Eye (tissue), 1 donor: ENCODE measurements around the gene IFITM2.
"Not testable (repeated sequence)": the region's sequence is repeated elsewhere in the genome, so short reads cannot be mapped to it uniquely, and the experiment has no call there.

Experiments used
- DNase-seq: peaks from one replicate; pipeline ENCODE4 v3.0.0-alpha.2; 2015

Gene IFITM2

DNA sequence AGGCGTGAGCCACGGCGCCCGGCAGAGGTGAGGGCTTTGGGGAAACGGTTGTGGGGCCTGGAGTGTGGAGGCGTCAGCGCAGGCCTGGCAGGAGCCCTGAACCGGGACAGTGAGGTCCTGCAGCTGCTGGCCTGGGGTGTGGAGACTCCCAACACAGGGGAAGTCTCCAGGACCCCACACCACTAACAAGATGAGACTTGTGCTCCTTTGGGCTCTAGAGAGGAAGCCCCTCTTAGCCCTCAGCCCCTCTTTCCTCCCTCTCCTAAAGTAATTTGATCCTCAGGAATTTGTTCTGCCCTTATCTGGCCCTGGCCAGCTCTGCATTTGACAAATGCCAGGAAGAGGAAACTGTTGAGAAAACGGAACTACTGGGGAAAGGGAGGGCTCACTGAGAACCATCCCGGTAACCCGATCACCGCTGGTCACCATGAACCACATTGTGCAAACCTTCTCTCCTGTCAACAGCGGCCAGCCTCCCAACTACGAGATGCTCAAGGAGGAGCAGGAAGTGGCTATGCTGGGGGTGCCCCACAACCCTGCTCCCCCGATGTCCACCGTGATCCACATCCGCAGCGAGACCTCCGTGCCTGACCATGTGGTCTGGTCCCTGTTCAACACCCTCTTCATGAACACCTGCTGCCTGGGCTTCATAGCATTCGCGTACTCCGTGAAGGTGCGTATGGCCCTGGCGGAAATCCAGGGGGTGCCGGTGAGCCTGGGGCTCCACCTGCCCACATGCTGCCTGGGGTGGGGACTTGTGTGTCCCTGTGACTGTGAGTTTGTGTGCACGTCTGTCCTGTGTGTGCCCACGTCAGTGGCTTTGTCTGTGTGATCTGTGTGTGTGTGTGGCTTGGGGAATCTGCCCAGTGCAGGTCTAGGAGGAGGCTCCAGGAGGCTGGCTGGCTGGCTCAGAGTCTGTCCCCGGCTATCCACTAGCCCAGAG is at the start of gene IFITM2:
Gene IFITM2, plus strand, starts transcription at position 51 of the 943 bp plus-strand sequence. Its CDS starts 377 bp downstream, at position 428.
- DNase-seq, result peak; percentile 75

DNA sequence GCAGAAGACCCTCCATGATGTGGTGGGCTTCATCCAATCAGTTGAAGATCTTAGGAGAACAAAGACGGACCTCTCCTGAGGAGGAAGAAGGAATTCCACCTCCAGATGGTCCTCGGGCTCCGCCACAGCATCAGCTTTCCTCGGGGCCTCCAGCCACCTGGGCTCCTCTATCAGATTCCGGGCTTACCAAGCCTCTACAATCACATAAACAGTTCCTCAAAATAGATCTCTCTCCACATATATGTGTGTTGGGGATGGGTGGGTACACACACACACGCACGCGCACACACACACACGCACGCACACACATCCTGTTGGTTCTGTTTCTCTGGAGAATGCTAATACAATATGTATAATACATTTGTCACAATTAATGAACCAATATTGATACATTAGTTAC is 48.2 kb upstream of the IFITM2 start:
- DNase-seq, result no peak

DNA sequence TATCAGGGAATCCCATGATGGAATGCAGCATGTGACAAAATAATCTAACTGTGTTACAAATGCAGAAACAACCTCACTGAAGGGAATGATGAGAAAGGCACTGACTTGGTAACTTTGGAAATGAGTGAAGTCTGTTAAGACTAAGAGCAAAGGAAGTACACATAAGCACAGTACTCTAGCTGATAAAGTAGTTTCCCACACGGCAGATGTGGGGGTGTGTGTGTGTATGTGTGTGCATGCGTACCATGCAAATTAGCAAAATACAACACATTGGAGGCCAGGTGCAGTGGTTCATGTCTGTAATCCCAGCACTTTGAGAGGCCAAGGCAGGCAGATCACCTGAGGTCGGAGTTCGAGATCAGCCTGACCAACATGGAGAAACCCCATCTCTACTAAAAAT is 46.0 kb upstream of the IFITM2 start:
- no peak for DNase-seq

DNA sequence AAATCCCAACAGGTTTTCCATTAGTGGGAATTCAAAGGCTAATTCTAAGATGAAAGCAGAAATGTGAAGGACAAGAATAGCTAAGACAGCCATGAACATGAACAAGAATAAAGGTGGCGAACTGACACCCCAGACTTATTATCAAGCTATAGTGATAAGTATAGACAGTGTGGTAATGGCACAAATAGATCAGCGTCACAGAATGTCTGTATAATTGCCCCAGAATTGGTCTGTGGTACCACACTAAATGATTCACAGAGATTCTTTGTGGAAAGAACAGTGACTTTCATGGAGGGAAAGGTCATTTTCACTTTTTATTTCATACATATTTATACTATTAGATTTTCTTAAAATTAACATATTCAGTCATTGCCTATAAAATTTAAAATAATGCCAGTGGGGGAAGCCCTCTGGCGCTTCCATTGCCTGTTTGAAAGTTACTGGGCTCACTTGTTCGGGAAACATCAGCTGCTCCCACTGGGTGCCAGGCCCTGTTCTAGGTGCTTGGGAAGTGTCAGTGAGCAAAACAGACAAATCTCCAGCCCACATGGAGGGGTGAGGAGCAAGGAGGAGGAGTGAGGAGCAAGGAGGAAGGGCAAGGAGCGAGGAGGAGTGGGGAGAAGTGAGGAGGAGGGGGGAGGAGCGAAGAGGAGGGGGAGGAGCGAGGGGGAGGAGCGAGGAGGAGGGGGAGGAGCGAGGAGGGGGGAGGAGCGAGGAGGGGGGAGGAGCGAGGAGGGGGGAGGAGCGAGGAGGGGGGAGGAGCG is 40.8 kb upstream of the IFITM2 start:
- DNase-seq, result no peak

DNA sequence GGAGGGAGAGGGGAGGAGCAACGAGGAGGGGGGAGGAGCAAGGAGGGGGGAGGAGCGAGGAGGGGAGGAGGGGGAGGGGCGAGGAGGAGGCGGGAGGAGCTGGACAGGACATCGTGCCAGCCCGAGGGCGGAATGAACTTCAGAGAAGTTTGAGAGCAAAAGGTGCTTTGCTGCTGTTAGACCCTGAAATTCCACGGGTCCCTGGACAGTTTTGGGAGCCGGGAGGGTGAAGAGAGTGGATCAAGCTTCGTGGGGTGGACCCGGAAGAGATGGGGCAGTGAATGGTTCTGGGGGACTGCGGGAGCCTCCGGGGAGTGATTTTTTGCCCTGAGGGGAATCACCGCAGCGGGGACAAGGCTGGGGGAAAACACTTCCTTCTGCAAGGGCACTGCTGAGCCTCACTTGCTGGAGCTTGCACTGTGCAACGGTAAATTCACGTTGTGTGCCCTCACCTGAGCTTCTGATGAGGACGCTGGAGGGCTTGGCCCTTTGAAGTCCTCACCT is 40.1 kb upstream of the IFITM2 start:
- DNase-seq, result no peak

DNA sequence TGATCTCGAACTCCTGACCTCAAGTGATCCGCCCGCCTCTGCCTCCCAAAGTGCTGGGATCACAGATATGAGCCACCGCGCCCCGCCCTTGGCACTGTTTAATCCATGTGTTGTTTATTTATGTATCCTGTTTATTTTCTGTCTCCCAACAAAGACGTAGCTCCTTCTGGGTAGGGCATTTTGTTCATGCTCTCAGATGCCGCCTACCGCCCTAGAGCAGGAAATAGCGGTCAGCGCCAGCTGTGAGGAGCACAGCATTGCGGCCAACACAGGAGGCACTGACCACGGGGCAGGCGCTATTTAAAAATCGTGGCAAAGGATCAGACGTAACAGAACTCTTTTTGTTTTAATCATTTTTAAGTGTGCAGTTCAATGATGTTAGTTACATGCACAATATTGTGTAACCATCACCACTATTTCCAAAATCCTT is 38.9 kb upstream of the IFITM2 start:
- not testable (repeated sequence) for DNase-seq

DNA sequence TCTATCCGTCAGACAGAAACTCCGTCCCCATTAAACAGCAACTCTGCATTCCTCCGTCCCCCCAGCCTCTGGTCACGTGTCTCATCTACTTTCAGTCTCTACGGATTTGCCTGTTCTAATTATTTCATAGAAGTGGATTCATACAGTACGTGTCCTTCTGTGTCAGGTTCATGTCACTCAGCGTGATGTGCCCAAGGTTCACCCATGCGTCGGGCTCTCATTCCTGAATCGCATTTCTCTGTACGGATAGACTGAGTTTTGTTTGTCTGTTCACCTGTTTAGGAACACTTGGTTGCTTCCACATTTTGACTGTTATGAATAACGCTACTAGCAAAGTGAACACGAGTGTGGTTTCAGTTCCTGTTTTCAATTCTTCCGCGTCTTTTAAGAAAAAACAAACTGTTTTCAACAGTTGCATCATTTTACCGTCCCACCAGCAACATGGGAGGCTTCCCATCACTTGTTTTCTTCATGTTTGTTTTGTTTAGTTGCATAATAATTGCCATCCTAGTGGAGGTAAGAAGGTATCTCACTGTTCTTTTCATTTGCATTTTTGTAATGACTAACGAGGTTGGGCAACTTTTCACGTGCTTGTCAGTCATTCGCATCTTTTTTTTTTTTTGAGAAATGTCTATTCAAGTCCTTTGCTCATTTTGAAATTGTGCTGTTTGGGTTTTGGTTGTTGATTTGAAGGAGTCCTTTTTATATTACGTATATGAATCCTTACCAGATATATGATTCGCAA is 38.3 kb upstream of the IFITM2 start:
- peak; percentile 78 for DNase-seq

DNA sequence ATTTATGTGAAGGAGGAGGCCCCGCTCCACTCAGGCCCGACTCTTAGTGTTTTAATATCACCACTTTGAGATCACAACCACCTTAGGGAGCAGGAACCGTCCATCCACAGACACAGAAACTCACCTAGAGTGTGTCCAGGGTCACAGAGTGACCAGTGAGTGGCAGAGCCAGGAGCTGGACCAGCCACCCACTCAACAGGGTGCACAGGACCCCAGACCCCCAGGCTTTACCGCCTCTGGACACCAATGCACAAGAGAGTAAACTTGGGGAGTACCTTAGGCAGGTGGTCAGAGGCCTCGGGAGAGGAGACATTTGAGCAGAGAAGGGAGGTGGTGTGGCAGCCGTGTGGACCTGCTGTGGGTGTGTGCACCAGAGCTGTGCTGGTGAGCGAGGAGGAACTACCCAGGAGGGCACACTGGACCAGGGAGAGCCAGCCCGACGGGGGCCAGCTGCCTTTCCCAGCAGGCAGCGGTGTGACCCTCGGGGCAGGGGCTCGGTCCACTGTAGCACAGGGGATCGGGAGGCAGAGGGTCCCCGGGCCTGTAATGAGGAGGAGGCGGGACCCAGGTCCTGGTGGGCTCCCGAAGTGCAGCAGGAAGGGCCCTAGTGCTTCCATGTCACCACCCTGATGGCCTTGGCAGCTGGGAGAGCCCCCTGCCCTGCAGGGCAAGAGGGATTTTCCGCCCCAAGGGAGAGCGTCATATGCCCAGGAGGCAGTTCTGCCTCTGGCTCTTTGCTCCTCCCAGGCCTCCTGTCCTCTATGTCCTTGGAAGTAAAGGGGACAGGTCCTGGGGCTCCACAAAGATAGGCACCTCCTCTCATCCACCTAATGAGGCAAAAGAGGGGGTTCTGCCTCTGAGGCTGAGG is 36.9 kb upstream of the IFITM2 start:
- no peak for DNase-seq

DNA sequence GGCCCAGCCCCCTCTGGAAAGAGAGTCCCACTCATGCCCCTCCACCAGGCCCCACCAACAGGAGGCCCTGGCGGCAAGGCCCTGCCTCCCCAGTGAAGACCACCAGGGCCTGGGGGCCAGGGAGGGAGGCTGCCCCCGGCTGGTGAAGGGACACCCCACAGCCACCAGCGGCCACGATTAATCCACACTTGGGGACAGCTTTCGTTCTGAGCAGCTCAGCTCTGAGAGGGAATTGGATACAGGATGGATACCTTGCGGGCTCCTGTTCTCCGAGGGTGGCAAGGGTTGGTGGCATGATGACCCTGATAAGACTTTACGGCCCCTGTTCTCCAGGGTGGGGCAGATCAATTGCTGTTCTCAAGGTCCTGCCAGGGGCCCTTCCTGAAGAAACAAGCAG is 36.3 kb upstream of the IFITM2 start:
- DNase-seq, result no peak

DNA sequence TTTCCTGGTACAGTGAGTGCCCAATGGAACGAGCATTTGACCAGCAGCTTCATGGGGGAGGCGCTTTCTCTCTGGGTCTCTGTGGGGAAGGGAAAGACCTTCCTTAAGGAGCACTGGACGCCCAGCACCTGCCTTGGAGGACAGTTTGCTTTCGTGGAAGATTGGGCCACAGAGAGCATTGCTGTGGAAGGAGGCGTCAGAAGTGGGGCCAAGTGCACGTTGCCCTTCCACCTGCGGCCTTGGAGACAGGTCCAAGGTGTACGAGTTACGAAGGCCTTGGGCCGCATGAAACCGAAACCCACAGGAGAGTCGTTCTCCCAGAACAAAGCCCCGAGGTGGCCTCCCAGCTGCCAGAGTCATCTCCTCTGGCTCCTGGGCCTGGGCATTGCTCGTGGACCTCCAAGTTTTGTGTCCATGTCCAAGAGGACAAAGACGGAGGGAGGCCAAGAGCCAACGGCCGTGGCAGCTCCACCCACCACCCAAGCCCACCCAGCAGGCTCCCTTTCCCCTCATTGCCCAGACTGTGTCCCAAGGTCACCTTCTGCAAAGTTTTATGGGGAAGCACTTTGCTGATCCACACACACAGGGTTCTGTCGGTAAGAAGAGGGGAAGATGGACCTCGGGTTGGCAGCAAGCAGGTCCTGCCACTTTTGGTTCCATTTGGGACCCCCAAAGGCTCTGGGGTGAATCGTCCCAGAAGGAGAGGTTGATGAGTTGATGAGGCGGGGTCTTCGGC is 35.3 kb upstream of the IFITM2 start:
- no peak for DNase-seq

DNA sequence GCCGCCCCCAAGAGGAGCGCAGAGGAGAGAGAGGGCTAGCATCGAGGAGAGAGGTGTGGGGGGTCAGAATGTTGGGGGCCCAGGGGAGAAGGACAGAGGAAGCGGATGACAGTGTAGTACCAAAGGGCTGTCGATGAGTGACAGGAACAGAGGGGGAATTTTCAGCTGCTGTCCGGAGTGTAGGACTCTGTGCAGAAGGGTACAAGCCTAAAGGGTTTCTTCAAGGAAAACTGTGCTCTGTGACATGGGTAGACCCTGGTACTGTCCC is 34.8 kb upstream of the IFITM2 start:
- DNase-seq, result no peak

DNA sequence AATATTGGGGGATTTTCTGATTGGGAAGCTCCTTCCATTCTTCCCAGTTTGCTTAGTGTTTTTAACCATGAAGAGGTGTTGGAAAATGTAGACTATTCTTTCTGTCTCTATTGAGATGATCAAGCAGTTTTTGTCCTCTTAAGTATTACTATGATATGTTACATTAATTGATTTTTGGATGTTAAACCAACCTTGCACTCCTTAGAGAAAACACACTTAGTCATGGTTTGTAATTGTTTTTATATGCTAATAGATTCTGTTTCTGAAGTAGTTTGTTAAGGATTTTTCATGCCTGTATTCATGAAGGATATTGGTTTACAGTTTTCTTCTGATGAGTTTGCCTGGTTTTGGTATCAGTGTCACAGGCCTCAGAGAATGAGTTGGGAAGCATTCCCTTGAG is 31.4 kb upstream of the IFITM2 start:
- DNase-seq, result no peak

DNA sequence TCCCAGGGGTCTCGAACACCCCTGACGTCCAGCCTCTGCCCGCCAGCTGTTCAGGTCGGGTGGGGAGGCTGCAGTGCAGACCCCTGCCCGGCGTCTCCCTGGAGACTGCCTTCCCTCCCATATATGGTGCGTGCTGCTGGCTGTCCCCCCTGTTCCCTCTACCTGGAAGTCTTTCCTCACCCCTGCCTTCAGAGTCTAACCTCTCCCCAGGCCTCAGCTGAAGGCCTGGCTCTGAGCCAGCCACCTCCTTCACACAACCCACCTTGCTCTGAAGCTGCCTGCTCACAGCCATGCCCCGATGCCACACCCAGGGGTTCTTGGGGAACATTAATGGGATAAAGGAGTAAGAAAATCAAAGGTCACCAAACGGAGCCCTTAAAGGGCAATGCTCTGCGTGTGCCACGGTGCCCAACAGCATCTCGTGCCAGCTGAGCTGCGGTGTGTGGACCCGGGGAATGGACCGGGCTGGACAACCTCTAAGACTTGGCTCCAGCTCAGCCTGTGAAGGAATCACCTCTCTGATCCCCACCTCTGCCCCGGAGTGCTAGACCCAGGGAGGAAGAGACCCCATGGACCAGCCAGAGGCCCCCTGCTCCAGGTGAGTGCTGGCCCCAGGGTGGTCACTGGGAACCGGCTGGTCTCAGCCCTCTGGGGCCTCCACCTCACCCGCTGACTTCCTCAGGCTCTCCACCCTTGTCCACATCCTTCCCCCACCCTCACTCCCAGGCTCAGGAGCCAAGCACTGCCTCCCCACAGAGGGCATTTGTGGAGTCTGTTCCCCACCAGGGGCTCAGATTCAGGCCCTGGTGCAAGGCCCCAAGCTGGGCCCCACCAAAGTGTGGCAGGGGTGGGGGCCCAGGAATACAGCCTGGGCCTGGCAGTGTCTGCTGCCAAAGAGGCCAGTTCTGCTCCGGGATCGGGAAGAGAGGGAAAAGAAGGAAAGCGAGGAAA is 29.3 kb upstream of the IFITM2 start, which contains the start of gene NLRP6:
Gene NLRP6, plus strand, starts transcription at position 407 of the 951 bp plus-strand sequence. Its CDS starts 163 bp downstream, at position 570.
- no peak for DNase-seq

DNA sequence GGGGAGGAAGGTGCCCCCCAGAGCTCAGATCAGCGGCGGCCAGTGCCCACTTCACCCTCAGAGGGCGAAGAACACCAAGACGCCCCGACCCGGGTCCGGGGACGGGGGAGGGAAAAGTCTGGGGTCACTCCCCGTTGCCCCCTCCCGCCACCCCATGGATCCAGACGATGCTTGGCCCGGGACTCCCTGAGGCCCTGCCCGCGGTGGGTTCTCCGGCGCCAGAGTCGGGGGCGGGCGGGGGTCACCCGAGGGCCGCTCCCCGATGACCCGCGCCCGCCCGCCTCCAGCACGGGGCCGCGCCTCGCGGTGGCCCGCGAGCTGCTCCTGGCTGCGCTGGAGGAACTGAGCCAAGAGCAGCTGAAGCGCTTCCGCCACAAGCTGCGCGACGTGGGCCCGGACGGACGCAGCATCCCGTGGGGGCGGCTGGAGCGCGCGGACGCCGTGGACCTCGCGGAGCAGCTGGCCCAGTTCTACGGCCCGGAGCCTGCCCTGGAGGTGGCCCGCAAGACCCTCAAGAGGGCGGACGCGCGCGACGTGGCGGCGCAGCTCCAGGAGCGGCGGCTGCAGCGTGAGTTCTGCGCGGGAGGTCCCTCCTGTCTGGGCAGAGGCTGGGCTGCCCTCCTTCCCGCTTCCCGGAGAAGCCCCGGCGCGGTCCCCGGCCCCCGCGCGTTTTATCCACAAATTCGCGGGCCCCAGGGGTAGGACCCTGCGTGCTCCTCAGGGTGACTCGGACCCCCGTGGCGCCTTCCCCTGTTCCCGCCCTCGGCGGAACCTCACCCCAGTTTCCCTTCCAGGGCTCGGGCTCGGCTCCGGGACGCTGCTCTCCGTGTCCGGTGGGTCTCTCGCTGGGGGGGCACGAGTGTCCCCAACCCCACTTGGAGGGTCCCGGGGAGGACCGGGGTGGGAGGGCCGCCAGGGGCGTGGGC is 28.3 kb upstream of the IFITM2 start:
- peak; percentile 20 for DNase-seq

DNA sequence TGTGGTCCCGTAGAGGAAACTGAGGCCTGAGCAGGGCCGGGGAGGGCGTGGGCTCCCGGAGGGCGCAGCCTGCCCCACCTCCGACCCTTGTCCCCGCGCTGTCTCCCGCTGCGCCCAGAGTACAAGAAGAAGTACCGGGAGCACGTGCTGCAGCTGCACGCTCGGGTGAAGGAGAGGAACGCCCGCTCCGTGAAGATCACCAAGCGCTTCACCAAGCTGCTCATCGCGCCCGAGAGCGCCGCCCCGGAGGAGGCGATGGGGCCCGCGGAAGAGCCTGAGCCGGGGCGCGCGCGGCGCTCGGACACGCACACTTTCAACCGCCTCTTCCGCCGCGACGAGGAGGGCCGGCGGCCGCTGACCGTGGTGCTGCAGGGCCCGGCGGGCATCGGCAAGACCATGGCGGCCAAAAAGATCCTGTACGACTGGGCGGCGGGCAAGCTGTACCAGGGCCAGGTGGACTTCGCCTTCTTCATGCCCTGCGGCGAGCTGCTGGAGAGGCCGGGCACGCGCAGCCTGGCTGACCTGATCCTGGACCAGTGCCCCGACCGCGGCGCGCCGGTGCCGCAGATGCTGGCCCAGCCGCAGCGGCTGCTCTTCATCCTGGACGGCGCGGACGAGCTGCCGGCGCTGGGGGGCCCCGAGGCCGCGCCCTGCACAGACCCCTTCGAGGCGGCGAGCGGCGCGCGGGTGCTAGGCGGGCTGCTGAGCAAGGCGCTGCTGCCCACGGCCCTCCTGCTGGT is 27.5 kb upstream of the IFITM2 start:
- peak; percentile 57 for DNase-seq

DNA sequence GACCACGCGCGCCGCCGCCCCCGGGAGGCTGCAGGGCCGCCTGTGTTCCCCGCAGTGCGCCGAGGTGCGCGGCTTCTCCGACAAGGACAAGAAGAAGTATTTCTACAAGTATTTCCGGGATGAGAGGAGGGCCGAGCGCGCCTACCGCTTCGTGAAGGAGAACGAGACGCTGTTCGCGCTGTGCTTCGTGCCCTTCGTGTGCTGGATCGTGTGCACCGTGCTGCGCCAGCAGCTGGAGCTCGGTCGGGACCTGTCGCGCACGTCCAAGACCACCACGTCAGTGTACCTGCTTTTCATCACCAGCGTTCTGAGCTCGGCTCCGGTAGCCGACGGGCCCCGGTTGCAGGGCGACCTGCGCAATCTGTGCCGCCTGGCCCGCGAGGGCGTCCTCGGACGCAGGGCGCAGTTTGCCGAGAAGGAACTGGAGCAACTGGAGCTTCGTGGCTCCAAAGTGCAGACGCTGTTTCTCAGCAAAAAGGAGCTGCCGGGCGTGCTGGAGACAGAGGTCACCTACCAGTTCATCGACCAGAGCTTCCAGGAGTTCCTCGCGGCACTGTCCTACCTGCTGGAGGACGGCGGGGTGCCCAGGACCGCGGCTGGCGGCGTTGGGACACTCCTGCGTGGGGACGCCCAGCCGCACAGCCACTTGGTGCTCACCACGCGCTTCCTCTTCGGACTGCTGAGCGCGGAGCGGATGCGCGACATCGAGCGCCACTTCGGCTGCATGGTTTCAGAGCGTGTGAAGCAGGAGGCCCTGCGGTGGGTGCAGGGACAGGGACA is 26.7 kb upstream of the IFITM2 start:
- peak; percentile 39 for DNase-seq

DNA sequence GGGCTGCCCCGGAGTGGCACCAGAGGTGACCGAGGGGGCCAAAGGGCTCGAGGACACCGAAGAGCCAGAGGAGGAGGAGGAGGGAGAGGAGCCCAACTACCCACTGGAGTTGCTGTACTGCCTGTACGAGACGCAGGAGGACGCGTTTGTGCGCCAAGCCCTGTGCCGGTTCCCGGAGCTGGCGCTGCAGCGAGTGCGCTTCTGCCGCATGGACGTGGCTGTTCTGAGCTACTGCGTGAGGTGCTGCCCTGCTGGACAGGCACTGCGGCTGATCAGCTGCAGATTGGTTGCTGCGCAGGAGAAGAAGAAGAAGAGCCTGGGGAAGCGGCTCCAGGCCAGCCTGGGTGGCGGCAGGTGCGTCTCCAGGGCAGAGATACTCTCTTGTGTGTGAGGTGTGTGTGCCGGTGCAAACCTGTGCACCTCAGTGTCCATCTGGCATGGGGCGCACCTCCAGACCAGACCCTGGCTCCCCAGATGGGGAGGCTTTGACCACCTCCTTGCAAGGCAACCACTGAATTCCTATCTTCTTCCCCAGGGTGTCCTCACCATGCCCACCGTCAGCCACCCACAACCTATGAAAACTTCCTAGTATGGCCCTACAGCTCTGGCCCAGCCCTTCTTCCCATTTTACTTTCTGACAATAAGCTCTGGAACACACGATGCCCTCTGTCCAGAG is 26.0 kb upstream of the IFITM2 start:
- DNase-seq, result no peak
